Activated CD4-positive, alpha-beta memory T cell treated with anti-CD3 and anti-CD28 coated beads for 36 hours (primary cell): ENCODE data around the gene ENC1. TPM values are rescaled to one million over a fixed set of nuclear protein-coding genes. Genes with fewer than 3 reads are reported as not detected.
"Not testable (repeated sequence)": the region's sequence is repeated elsewhere in the genome, so short reads cannot be mapped to it uniquely, and the experiment has no call there.

Experiments
- CTCF ChIA-PET: fragments of 350-600 bp; sonication (Branson Sonifier 250); formaldehyde crosslinking; loops from one replicate; lab custom pipeline; 2021; ENCODE audit warnings: antibody characterized with exemption, inconsistent platforms; lab: Charles Lee
- POLR2A ChIA-PET: fragments of 350-600 bp; sonication (Branson Sonifier 250); formaldehyde crosslinking; loops from one replicate; lab custom pipeline; 2021; ENCODE audit warnings: antibody characterized with exemption; lab: Charles Lee
- DNase-seq: peaks from one replicate; pipeline ENCODE4 v3.0.0-alpha.2; 2020
- H3K27ac Mint-ChIP-seq: one replicate; pipeline ENCODE4 v1.8.0; 2021; ENCODE audit warnings: mixed read lengths
- H3K27me3 Mint-ChIP-seq: one replicate; pipeline ENCODE4 v1.8.0; 2021; ENCODE audit warnings: mixed read lengths
- H3K36me3 Mint-ChIP-seq: one replicate; pipeline ENCODE4 v1.8.0; 2021; ENCODE audit warnings: mixed read lengths
- H3K4me1 Mint-ChIP-seq: one replicate; pipeline ENCODE4 v1.8.0; 2021; ENCODE audit warnings: low read depth, mixed read lengths
- H3K4me3 Mint-ChIP-seq: one replicate; pipeline ENCODE4 v1.8.0; 2021; ENCODE audit warnings: mild to moderate bottlenecking, mixed read lengths
- H3K9me3 Mint-ChIP-seq: one replicate; pipeline ENCODE4 v1.8.0; 2021; ENCODE audit warnings: mixed read lengths
- intact Hi-C: fragments of 100-400 bp; cut with micrococcal nuclease; formaldehyde crosslinking; loops from one replicate; pipeline ENCODE4 v1.15.1; 2023
- total RNA-seq, 2 experiments: library from RNA; stranded (reverse); gene quantifications; one replicate each; pipeline ENCODE4 v1.2.3, GENCODE V29; 2021

Gene ENC1
- under 1 TPM; 0.29 to 0.44 TPM for total RNA-seq

DNA sequence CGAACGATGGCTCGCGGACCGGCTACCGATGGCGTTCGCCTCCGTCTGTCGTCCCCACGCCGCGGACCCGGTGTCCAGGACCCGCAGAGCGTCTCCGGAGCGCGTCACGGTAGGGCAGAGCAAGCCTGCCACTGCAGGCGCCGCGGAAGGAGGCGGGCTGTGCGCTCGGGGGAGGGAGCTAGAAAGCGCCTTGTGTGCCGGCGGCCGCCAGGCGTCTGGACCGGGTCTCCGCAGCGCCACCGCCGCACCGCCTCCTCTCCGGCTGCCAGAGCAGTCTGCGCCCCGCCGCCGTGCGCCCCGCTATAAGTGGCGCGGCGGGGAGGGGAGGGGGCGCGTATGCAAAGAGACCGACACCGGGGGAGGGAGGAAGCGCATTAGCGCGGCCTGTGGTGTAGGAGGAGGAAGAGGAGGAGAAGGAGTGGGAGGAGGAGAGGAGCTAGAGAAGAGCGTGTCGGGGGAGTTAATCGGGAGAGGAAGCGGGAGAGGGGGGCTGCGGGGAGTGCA lies at the start of gene ENC1:
Gene ENC1, minus strand, starts transcription at position 279 of the 504 bp plus-strand sequence. CDS start 4,243 bp downstream, outside the sequence.
- Mint-ChIP-seq H3K36me3 (no peaks in the 10 kb centered on the region), H3K27ac (no peak within 1 kb of the TSS), H3K4me1 (peaks cover 30% of the 10 kb centered on the region), H3K4me3 (peak within 1 kb of the TSS; percentile 75), H3K9me3 (no peaks in the 10 kb centered on the region), H3K27me3 (peaks cover 33% of the 10 kb centered on the region)
- CTCF ChIA-PET, result interaction anchor here (0.6 to 2.3 kb wide), 17 partner anchors 9 to 1943 kb away, joined by 3 to 12 read pairs (median 4); no protein-coding TSS in a partner anchor
- intact Hi-C loops, result loop anchor here (1.0 to 10.0 kb wide), 5 partner anchors 61 to 608 kb away; no protein-coding TSS in a partner anchor
- peak; percentile 80 for DNase-seq
- POLR2A ChIA-PET, result interaction anchor here (0.7 to 1.5 kb wide), 3 partner anchors 10 to 45 kb away, joined by 3 to 4 read pairs (median 3); partner anchors contain the start of gene HEXB

DNA sequence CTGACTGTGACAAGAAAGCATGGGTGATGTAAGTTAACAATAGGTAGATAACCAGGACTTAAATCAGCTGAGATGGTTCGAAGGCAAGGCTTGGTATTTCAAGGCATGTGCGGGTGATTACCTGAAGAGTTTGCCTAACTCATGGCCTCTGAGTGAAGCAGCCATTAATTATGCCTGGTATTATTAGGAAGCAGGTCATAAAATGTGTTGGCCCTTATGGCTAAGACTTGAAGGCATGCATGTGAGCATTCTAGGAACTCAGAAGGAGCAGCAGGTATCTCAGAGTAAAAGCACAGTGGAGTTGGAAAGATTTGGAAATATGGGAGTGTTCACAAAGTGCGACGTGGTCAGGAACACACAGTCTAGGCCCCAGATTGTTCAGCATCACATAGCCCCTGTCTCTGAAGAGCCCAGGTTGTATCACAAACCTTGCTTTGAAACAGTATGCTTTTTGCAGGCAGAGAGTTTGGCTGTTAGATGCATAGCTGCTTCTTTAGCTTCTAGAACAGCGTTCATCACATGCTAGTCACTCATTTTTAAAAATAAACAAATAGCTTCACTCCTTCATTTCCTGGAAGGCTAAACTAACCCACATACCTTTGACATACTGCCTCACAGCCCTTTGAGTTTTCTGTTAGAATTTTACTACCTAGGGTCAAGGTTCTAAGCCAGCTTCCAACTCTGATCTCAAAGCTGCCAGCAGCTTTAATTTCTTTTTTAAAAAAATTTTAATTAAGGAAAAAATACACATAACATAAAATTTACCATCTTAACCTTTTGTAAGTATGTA lies 46.6 kb upstream of the ENC1 start:
- intact Hi-C loops, result loop anchor here (1.0 kb wide), 1 partner anchor 216 kb away; no protein-coding TSS in a partner anchor
- H3K4me3 Mint-ChIP-seq, result no peak overlapping the region
- ChIA-PET POLR2A (no interaction called here), CTCF (no interaction called here)
- no peak for DNase-seq
- no peaks in the 10 kb centered on the region for H3K27me3 Mint-ChIP-seq
- peaks cover 21% of the 10 kb centered on the region for H3K4me1 Mint-ChIP-seq
- no peaks in the 10 kb centered on the region for H3K9me3 Mint-ChIP-seq
- no peak overlapping the region for H3K27ac Mint-ChIP-seq
- peaks cover 9% of the 10 kb centered on the region for H3K36me3 Mint-ChIP-seq

GRCh38 chr5:74685979-74686631 lies 45.6 kb upstream of the ENC1 start:
- Mint-ChIP-seq H3K4me3 (peak overlapping the region; percentile 79), H3K27me3 (no peaks in the 10 kb centered on the region), H3K4me1 (peaks cover 21% of the 10 kb centered on the region), H3K27ac (peak overlapping the region; percentile 49), H3K9me3 (no peaks in the 10 kb centered on the region), H3K36me3 (peaks cover 9% of the 10 kb centered on the region)
- POLR2A ChIA-PET, result interaction anchor here (1.4 kb wide), 1 partner anchor 46 kb away, joined by 4 read pairs; the partner anchor contains the start of gene ENC1
- peak; percentile 17 for DNase-seq
- CTCF ChIA-PET, result interaction anchor here (1.1 kb wide), 1 partner anchor 80 kb away, joined by 4 read pairs; the partner anchor contains the start of genes GFM2 and NSA2
- intact Hi-C loops, result loop anchor here (1.0 to 2.0 kb wide), 3 partner anchors 81 to 217 kb away; partner anchors contain the start of genes GFM2 and NSA2

DNA sequence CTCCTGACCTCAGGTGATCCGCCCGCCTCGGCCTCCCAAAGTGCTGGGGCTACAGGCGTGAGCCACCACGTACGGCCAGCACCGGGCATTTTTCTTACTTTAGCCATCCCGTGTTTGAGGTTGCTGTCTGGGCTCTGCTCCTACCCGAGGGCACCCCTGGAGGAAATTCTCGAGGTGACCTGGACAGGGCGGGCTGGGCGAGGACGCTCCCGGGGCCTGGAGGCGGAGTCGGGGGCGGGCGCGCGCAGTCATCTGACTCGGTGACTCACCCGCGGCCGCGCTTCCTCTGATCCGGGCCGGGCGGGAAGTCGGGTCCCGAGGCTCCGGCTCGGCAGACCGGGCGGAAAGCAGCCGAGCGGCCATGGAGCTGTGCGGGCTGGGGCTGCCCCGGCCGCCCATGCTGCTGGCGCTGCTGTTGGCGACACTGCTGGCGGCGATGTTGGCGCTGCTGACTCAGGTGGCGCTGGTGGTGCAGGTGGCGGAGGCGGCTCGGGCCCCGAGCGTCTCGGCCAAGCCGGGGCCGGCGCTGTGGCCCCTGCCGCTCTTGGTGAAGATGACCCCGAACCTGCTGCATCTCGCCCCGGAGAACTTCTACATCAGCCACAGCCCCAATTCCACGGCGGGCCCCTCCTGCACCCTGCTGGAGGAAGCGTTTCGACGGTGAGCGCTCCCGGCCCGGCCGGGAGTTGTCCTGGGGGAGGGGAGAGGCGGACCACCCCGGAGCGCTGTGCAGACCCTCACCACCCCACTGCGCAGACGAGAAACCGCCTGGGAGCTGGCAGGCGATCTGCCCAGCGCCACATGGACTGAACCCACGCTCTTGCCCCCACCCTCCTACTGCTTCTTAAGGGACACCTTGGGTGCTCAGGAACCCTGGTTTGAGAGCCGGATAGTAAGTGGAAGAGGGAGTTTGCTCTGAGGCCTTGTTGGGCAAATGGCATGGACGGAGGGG lies 44.6 kb upstream of the ENC1 start, which contains the start of gene HEXB:
Gene HEXB, plus strand, starts transcription at position 334 of the 952 bp plus-strand sequence. Its CDS starts 28 bp downstream, at position 362.
- ChIA-PET POLR2A (interaction anchor here (1.4 kb wide), 1 partner anchor 45 kb away, joined by 4 read pairs; the partner anchor contains the start of gene ENC1), CTCF (interaction anchor here (1.1 kb wide), 1 partner anchor 81 kb away, joined by 4 read pairs; the partner anchor contains the start of genes GFM2 and NSA2)
- no peaks in the 10 kb centered on the region for H3K9me3 Mint-ChIP-seq
- H3K36me3 Mint-ChIP-seq, result peaks cover 8% of the 10 kb centered on the region
- H3K4me3 Mint-ChIP-seq, result peak within 1 kb of the TSS; percentile 79
- H3K27ac Mint-ChIP-seq, result peak within 1 kb of the TSS; percentile 49
- peaks cover 21% of the 10 kb centered on the region for H3K4me1 Mint-ChIP-seq
- peak; percentile 92 for DNase-seq
- no peaks in the 10 kb centered on the region for H3K27me3 Mint-ChIP-seq
- intact Hi-C loops, result loop anchor here (2.0 kb wide), 2 partner anchors 82 to 108 kb away; partner anchors contain the start of genes GFM2 and NSA2

- ChIA-PET POLR2A (no interaction called here), CTCF (no interaction called here)
These were observed 39.4 kb upstream of the ENC1 start for GRCh38 chr5:74679966-74680365.

GRCh38 chr5:74679300-74679699 lies 38.8 kb upstream of the ENC1 start:
- H3K9me3 Mint-ChIP-seq, POLR2A ChIA-PET, H3K36me3 Mint-ChIP-seq, CTCF ChIA-PET, H3K4me1 Mint-ChIP-seq, H3K27me3 Mint-ChIP-seq, DNase-seq, H3K4me3 Mint-ChIP-seq, H3K27ac Mint-ChIP-seq: not testable (repeated sequence)
- intact Hi-C loops, result loop anchor here (10.0 kb wide), 1 partner anchor 586 kb away; no protein-coding TSS in a partner anchor

More at GRCh38 chr5:74679966-74680365, 39.4 kb upstream of the ENC1 start:
- H3K27ac Mint-ChIP-seq, result no peak overlapping the region
- peaks cover 1% of the 10 kb centered on the region for H3K4me1 Mint-ChIP-seq
- peaks cover 4% of the 10 kb centered on the region for H3K27me3 Mint-ChIP-seq
- no peaks in the 10 kb centered on the region for H3K36me3 Mint-ChIP-seq
- intact Hi-C loops, result loop anchor here (10.0 kb wide), 1 partner anchor 585 kb away; no protein-coding TSS in a partner anchor
- H3K9me3 Mint-ChIP-seq, result no peaks in the 10 kb centered on the region
- no peak for DNase-seq
- no peak overlapping the region for H3K4me3 Mint-ChIP-seq

- H3K4me3 Mint-ChIP-seq, H3K4me1 Mint-ChIP-seq, H3K9me3 Mint-ChIP-seq, POLR2A ChIA-PET, H3K36me3 Mint-ChIP-seq, H3K27ac Mint-ChIP-seq, CTCF ChIA-PET, DNase-seq, H3K27me3 Mint-ChIP-seq: not testable (repeated sequence)
- intact Hi-C loops, result loop anchor here (10.0 kb wide), 1 partner anchor 587 kb away; no protein-coding TSS in a partner anchor
These were observed 37.6 kb upstream of the ENC1 start for GRCh38 chr5:74678123-74678522.

DNA sequence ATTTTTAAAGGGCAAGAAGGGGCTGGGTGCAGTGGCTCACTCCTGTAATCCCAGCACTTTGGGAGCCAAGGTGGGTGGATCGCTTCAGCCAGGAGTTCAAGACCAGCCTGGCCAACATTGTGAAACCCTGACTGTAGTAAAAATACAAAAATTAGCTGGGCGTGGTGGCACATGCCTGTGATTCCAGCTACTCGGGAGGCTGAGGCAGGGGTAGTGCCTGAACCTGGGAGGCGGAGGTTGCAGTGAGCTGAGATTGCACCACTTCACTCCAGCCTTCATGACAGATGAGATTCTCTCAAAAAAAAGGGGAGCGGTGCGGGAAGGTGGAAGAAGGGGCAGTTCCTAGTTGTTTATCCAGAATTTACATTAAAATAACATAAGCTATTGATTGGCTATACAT lies 35.9 kb upstream of the ENC1 start:
- POLR2A ChIA-PET, H3K4me3 Mint-ChIP-seq, H3K4me1 Mint-ChIP-seq, H3K9me3 Mint-ChIP-seq, CTCF ChIA-PET, DNase-seq, H3K27ac Mint-ChIP-seq, H3K36me3 Mint-ChIP-seq: not testable (repeated sequence)
- intact Hi-C loops, result loop anchor here (10.0 kb wide), 1 partner anchor 588 kb away; no protein-coding TSS in a partner anchor
- H3K27me3 Mint-ChIP-seq, result peaks cover 11% of the 10 kb centered on the region

DNA sequence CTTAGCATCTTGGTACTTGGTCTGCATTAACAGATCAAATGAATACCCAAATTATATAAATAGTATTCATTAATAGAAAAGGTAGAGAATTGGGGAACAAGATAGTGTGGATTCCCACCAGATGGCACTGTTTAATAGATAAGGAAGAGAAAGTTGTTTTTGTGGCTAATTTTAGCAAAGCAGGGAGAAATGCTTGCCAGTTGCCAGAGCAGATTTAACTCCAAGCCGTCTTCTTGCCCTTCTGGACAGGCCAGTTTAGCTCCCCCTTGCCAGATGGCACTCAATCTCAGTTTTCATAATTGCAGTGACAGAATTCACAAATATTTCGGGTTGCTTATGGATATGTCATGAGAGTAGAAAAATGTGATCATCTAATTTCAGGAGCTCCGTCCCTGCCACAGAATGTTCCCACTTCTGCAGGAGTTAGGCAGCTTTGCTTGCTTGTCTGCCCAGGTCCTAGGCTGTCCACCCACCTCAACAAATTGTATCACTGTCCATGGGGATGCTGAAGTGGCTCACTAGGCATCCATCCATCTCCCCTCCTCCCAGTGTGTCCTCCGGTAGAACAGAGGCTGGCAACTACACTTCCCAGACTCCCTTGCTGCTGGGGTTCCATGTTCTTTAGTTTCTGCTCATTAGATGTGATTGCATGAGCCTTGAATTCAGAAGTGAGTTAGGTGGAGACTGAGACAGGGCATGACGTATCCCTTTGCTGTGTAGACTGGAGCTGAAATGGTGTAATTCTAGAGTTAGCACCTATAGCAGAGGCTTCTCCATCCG lies 32.7 kb upstream of the ENC1 start:
- intact Hi-C loops, result loop anchor here (1.0 to 10.0 kb wide), 2 partner anchors 246 to 592 kb away; no protein-coding TSS in a partner anchor
- ChIA-PET POLR2A (interaction anchor here (0.7 kb wide), 1 partner anchor 45 kb away, joined by 3 read pairs; no protein-coding TSS in a partner anchor), CTCF (interaction anchor here (0.8 to 1.4 kb wide), 3 partner anchors 41 to 611 kb away, joined by 3 to 10 read pairs (median 3); no protein-coding TSS in a partner anchor)
- no peak overlapping the region for H3K4me3 Mint-ChIP-seq
- DNase-seq, result no peak
- H3K9me3 Mint-ChIP-seq, result no peaks in the 10 kb centered on the region
- H3K4me1 Mint-ChIP-seq, result no peaks in the 10 kb centered on the region
- H3K36me3 Mint-ChIP-seq, result no peaks in the 10 kb centered on the region
- peaks cover 9% of the 10 kb centered on the region for H3K27me3 Mint-ChIP-seq
- no peak overlapping the region for H3K27ac Mint-ChIP-seq
